Peyer's patch (tissue), 4 donors: ENCODE results near the gene HEPN1.

ENCODE experiments used
- CTCF ChIP-seq, 6 experiments: fragments of 450-650 bp in 4 of 6; fragments of 200-600 bp in 2 of 6; sonication (generic) in 1 of 6; IDR thresholded peaks; one replicate each; pipeline ENCODE4 v1.5.1; 2017 to 2019; ENCODE audit warnings: antibody characterized with exemption in 6 of 6, mild to moderate bottlenecking in 3 of 6, moderate library complexity in 1 of 6
- POLR2A ChIP-seq, 2 donors: fragments of 450-650 bp; IDR thresholded peaks; one replicate each; pipeline ENCODE4 v1.5.1; 2017; ENCODE audit warnings: antibody characterized with exemption in 2 of 2, mild to moderate bottlenecking in 2 of 2, moderate library complexity in 2 of 2

GRCh38 chr11:124878759-124879492, 40.1 kb upstream of the HEPN1 start:
- no peak for TF ChIP-seq CTCF (IDR thresholded peaks at IDR 0.05)
- TF ChIP-seq POLR2A (IDR thresholded peaks at IDR 0.05) = no peak
